Keratinocyte (primary cell): Measurements from ENCODE around the gene PRICKLE3. TPM values are rescaled to one million over a fixed set of nuclear protein-coding genes. Genes with fewer than 3 reads are reported as not detected.
"Not testable (repeated sequence)": the region's sequence is repeated elsewhere in the genome, so short reads cannot be mapped to it uniquely, and the experiment has no call there.

ENCODE experiments used
- DNase-seq: peaks from one replicate; pipeline ENCODE4 v3.0.0-alpha.2; 2011; ENCODE audit warnings: low read depth, missing footprints, low spot score
- FAIRE-seq: peaks from 2 replicates; lab custom pipeline; 2011; peaks lifted over from hg19 to GRCh38; lab: Jason Lieb, UNC
- H2AFZ ChIP-seq: 2 replicates; pipeline ENCODE4 v1.6.0; 2012; ENCODE audit warnings: low read length, control low read depth, inconsistent platforms; ENCODE audit not compliant: control insufficient read depth
- H3K27ac ChIP-seq: 2 replicates; pipeline ENCODE4 v1.5.1; 2011; ENCODE audit warnings: low read length; ENCODE audit not compliant: control insufficient read depth, insufficient read depth
- H3K27me3 ChIP-seq: 3 replicates; pipeline ENCODE4 v1.6.0; 2011; ENCODE audit warnings: low read length; ENCODE audit not compliant: control insufficient read depth, insufficient read depth; ENCODE audit errors: extremely low read depth
- H3K36me3 ChIP-seq, 2 experiments: 2 replicates in 1 of 2; 3 replicates in 1 of 2; pipeline ENCODE4 v1.5.1; 2011; ENCODE audit warnings: low read length in 2 of 2, mild to moderate bottlenecking in 1 of 2; ENCODE audit not compliant: control insufficient read depth in 2 of 2, insufficient read depth in 2 of 2; ENCODE audit errors: extremely low read depth in 1 of 2
- H3K4me1 ChIP-seq: 3 replicates; pipeline ENCODE4 v1.5.1; 2011; ENCODE audit warnings: low read length; ENCODE audit not compliant: control insufficient read depth, insufficient read depth; ENCODE audit errors: extremely low read depth
- H3K4me2 ChIP-seq: 3 replicates; pipeline ENCODE4 v1.6.0; 2011; ENCODE audit warnings: low read depth, low read length; ENCODE audit not compliant: control insufficient read depth, insufficient read depth; ENCODE audit errors: extremely low read depth
- H3K4me3 ChIP-seq, 3 experiments: fragments of 200-600 bp in 1 of 3; sonication (generic) in 1 of 3; 2 replicates in 2 of 3; 3 replicates in 1 of 3; pipeline ENCODE4 v1.5.1; 2011 to 2016; ENCODE audit warnings: low read length in 3 of 3, mild to moderate bottlenecking in 3 of 3, control low read depth in 2 of 3, inconsistent platforms in 1 of 3, low read depth in 1 of 3, mixed read lengths in 1 of 3, mixed run types in 1 of 3, moderate library complexity in 1 of 3; ENCODE audit not compliant: control insufficient read depth in 2 of 3, insufficient read depth in 2 of 3; ENCODE audit errors: extremely low read depth in 1 of 3
- H3K79me2 ChIP-seq: 2 replicates; pipeline ENCODE4 v1.6.0; 2012; ENCODE audit warnings: low read length; ENCODE audit not compliant: control insufficient read depth, insufficient read depth
- H3K9ac ChIP-seq: 3 replicates; pipeline ENCODE4 v1.6.0; 2011; ENCODE audit warnings: low read length; ENCODE audit not compliant: control insufficient read depth, insufficient read depth; ENCODE audit errors: extremely low read depth
- H3K9me1 ChIP-seq: 3 replicates; pipeline ENCODE4 v1.6.0; 2011; ENCODE audit warnings: low read length; ENCODE audit not compliant: control insufficient read depth, insufficient read depth; ENCODE audit errors: extremely low read depth
- H3K9me3 ChIP-seq: 2 replicates; pipeline ENCODE4 v1.5.1; 2012; ENCODE audit warnings: low read depth, low read length; ENCODE audit not compliant: control insufficient read depth
- H4K20me1 ChIP-seq: 3 replicates; pipeline ENCODE4 v1.6.0; 2011; ENCODE audit warnings: low read length; ENCODE audit not compliant: control insufficient read depth, insufficient read depth; ENCODE audit errors: extremely low read depth
- EZH2 ChIP-seq: IDR thresholded peaks from one replicate; pipeline ENCODE4 v1.6.1; 2012; ENCODE audit warnings: inconsistent platforms, mild to moderate bottlenecking, low read length, moderate library complexity
- dilution Hi-C: fragments of 300-500 bp; cut with MboI; formaldehyde crosslinking; loops from one replicate; pipeline ENCODE4 v1.7.0; 2020; ENCODE audit warnings: low sequenced_read_pairs; ENCODE audit not compliant: extremely low pct_ligation_motif_present
- polyA plus RNA-seq, 5 experiments: library from polyadenylated mRNA; depleted of rRNA in 3 of 5; stranded (reverse) in 3 of 5; stranded (forward) in 1 of 5; unstranded in 1 of 5; fragments of >200 nt; gene quantifications; 1 replicate in 1 of 5; 2 replicates in 3 of 5; 3 replicates in 1 of 5; pipeline versions ENCODE4 v1.2.1 to v1.2.3, GENCODE V29; 2011 to 2012; ENCODE audit warnings: missing spikeins in 2 of 5, low read depth in 1 of 5, low replicate concordance in 1 of 5
- TF ChIP-seq, protein P1 (sequence below), 3 experiments: IDR thresholded peaks in 1 of 3; conservative IDR thresholded peaks in 1 of 3; optimal IDR thresholded peaks in 1 of 3; 2 replicates in 2 of 3; 3 replicates in 1 of 3; pipeline versions ENCODE3 to v1.5.1; 2011; ENCODE audit warnings: low read length in 3 of 3, mild to moderate bottlenecking in 3 of 3, moderate library complexity in 2 of 3, control low read depth in 1 of 3, inconsistent platforms in 1 of 3; ENCODE audit not compliant: insufficient read depth in 2 of 3; ENCODE audit errors: extremely low read depth in 1 of 3

The PRICKLE3 gene
- polyA plus RNA-seq, 1 donor (not counting 4 experiments of a cell fraction or from before 2014, with no cell fraction given) = 8.7 TPM

DNA sequence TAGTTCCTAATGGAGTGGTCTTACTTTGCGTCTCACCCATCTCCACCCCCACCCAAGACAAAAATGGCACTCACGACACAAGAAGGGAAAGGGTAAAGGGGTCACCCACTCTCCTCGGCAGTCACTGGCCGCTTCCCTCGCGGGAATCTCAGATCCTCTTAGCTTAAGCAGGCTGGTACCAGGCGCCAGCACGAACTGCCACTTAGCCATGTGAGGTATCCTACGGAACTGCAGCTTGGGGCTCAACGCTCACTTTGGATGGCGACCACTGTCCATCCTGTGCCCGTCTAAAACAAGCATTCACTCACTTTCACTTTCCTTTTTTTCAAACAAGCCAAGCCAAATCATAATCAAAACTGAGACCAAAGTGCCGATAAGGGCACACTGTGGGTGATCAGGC lies 38.2 kb downstream of the PRICKLE3 start:
- no peaks in the 10 kb centered on the region for H3K36me3 ChIP-seq
- H4K20me1 ChIP-seq = no peaks in the 10 kb centered on the region
- H3K9ac ChIP-seq = no peak overlapping the region
- H3K27ac ChIP-seq = no peak overlapping the region
- no peak for FAIRE-seq
- no peaks in the 10 kb centered on the region for H3K79me2 ChIP-seq
- no peaks in the 10 kb centered on the region for H3K9me1 ChIP-seq
- no peaks in the 10 kb centered on the region for H3K27me3 ChIP-seq
- no peak for DNase-seq
- no peak overlapping the region for H2AFZ ChIP-seq
- no peaks in the 10 kb centered on the region for H3K4me1 ChIP-seq
- H3K9me3 ChIP-seq = no peaks in the 10 kb centered on the region
- TF ChIP-seq, protein P1, sequence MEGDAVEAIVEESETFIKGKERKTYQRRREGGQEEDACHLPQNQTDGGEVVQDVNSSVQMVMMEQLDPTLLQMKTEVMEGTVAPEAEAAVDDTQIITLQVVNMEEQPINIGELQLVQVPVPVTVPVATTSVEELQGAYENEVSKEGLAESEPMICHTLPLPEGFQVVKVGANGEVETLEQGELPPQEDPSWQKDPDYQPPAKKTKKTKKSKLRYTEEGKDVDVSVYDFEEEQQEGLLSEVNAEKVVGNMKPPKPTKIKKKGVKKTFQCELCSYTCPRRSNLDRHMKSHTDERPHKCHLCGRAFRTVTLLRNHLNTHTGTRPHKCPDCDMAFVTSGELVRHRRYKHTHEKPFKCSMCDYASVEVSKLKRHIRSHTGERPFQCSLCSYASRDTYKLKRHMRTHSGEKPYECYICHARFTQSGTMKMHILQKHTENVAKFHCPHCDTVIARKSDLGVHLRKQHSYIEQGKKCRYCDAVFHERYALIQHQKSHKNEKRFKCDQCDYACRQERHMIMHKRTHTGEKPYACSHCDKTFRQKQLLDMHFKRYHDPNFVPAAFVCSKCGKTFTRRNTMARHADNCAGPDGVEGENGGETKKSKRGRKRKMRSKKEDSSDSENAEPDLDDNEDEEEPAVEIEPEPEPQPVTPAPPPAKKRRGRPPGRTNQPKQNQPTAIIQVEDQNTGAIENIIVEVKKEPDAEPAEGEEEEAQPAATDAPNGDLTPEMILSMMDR (optimal IDR thresholded peaks at IDR 0.05 in 1 of 3, IDR thresholded peaks at IDR 0.05 in 1 of 3, conservative IDR thresholded peaks at IDR 0.05 in 1 of 3; ENCODE audit: extremely low read depth in 1 of 3, insufficient read depth in 2 of 3, low read length in 3 of 3) = no peak
- TF ChIP-seq EZH2 = no peak
- no peak overlapping the region for H3K4me3 ChIP-seq
- H3K4me2 ChIP-seq = no peak overlapping the region
- dilution Hi-C loops = no loop called here

DNA sequence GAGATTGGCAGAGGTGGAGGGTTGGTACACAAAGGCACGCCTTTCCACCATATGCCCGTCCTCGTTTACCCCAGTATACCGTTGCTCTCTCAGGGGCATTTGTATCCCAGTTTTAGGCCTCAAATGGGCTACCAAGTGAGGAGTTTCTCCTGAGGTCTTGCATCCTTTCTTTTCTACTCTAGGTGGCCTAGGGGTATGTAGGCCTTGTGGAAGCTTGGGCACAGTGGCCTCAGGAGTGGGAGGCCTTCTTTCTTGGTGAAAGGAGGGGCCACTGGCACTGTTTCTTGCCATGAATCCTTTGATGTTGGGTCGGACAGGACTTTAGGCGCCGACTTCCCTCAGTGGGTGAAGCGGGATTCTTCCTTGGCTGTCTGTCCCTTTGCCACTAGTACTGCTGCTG lies 38.9 kb downstream of the PRICKLE3 start:
- H3K36me3 ChIP-seq = no peaks in the 10 kb centered on the region
- no peak overlapping the region for H3K9ac ChIP-seq
- dilution Hi-C loops = no loop called here
- no peak overlapping the region for H3K4me2 ChIP-seq
- no peaks in the 10 kb centered on the region for H4K20me1 ChIP-seq
- H3K9me3 ChIP-seq = no peaks in the 10 kb centered on the region
- DNase-seq (no peak), FAIRE-seq (no peak)
- H3K79me2 ChIP-seq = no peaks in the 10 kb centered on the region
- no peaks in the 10 kb centered on the region for H3K27me3 ChIP-seq
- no peak overlapping the region for H3K27ac ChIP-seq
- H3K9me1 ChIP-seq = no peaks in the 10 kb centered on the region
- TF ChIP-seq, protein P1 (optimal IDR thresholded peaks at IDR 0.05 in 1 of 3, IDR thresholded peaks at IDR 0.05 in 1 of 3, conservative IDR thresholded peaks at IDR 0.05 in 1 of 3; ENCODE audit: extremely low read depth in 1 of 3, insufficient read depth in 2 of 3, low read length in 3 of 3) = no peak
- TF ChIP-seq EZH2 = no peak
- H2AFZ ChIP-seq = no peak overlapping the region
- no peak overlapping the region for H3K4me3 ChIP-seq
- no peaks in the 10 kb centered on the region for H3K4me1 ChIP-seq

DNA sequence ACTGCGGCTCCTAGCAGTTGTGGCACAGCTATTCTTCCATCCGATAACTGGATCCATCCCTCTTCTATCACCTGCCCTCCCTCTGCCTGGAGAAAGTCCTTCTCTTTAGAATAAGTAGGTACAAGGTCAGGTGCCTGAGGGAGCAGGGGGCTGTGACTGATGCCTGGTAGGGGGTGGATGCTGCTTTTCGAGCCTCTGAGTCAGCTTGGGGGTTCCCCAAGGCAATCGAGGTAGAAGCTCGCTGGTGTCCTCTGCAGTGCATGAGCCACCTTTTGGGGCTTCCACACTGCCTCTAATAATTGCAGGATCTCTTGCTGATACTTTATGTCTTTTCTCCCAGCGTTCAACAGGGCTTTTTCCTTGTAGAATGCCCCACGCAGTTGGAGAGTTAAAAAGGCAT lies 43.0 kb downstream of the PRICKLE3 start:
- H3K27me3 ChIP-seq, FAIRE-seq, H3K4me2 ChIP-seq, DNase-seq, H3K27ac ChIP-seq, H3K9me1 ChIP-seq, dilution Hi-C loops, H3K79me2 ChIP-seq, H3K4me3 ChIP-seq, H3K36me3 ChIP-seq, H4K20me1 ChIP-seq, H3K9ac ChIP-seq, H3K9me3 ChIP-seq, H3K4me1 ChIP-seq, H2AFZ ChIP-seq: not testable (repeated sequence)
